SK-N-SH (cell line): ENCODE measurements around the gene ME2. TPM values are rescaled to one million over a fixed set of nuclear protein-coding genes. Genes with fewer than 3 reads are reported as not detected.

ENCODE experiments used
- CTCF ChIA-PET: fragments of 300-600, 350-600 bp; formaldehyde crosslinking; extraction: SDS; loops from one replicate; lab custom pipeline; 2021; lab: Yijun Ruan, JAX
- POLR2A ChIA-PET: fragments of 350-600 bp; sonication (Branson Sonifier 250); formaldehyde crosslinking; extraction: SDS; loops from one replicate; lab custom pipeline; 2020; ENCODE audit warnings: antibody characterized with exemption, inconsistent platforms; lab: Yijun Ruan, JAX
- DNase-seq: peaks from one replicate; pipeline ENCODE4 v3.0.0; 2012
- H2AFZ ChIP-seq: fragments of 200-600 bp; sonication (generic); 2 replicates; pipeline ENCODE4 v1.8.1; 2016; ENCODE audit warnings: antibody characterized with exemption, mild to moderate bottlenecking, low read depth
- H3F3A ChIP-seq: fragments of 200-600 bp; sonication (generic); replicated peaks from 2 replicates; pipeline ENCODE3; 2016; ENCODE audit warnings: antibody characterized with exemption, mild to moderate bottlenecking; ENCODE audit not compliant: insufficient read depth
- H3K27ac ChIP-seq, 2 experiments: fragments of 200-500 bp in 1 of 2; fragments of 200-600 bp in 1 of 2; sonication (Bioruptor generic) in 1 of 2; sonication (generic), shearing (Covaris generic) in 1 of 2; 2 replicates each; pipeline versions ENCODE4 v1.5.1 to v1.6.1; 2014 to 2016; ENCODE audit warnings: low read depth in 2 of 2, inconsistent platforms in 1 of 2, low read length in 1 of 2, mild to moderate bottlenecking in 1 of 2, mixed read lengths in 1 of 2
- H3K27me3 ChIP-seq: fragments of 200-600 bp; sonication (generic), shearing (Covaris generic); 2 replicates; pipeline ENCODE4 v1.6.1; 2016; ENCODE audit warnings: mixed run types; ENCODE audit not compliant: insufficient read depth
- H3K36me3 ChIP-seq, 2 experiments: fragments of 200-500 bp in 1 of 2; fragments of 200-600 bp in 1 of 2; sonication (Bioruptor generic) in 1 of 2; sonication (generic) in 1 of 2; replicated peaks in 1 of 2; 2 replicates each; pipeline versions ENCODE3 to v1.5.1; 2014 to 2016; ENCODE audit warnings: low read length in 1 of 2, mild to moderate bottlenecking in 1 of 2; ENCODE audit not compliant: insufficient read depth in 2 of 2, control insufficient read depth in 1 of 2
- H3K4me1 ChIP-seq, 2 experiments: fragments of 200-500 bp in 1 of 2; fragments of 200-600 bp in 1 of 2; sonication (Bioruptor generic) in 1 of 2; sonication (generic), shearing (Covaris generic) in 1 of 2; 2 replicates each; pipeline versions ENCODE4 v1.5.1 to v1.6.1; 2014 to 2016; ENCODE audit warnings: low read depth in 1 of 2, low read length in 1 of 2, mixed run types in 1 of 2; ENCODE audit not compliant: insufficient read depth in 2 of 2, control insufficient read depth in 1 of 2
- H3K4me2 ChIP-seq: fragments of 200-600 bp; sonication (generic), shearing (Covaris generic); 2 replicates; pipeline ENCODE4 v1.6.1; 2017; ENCODE audit warnings: mixed run types
- H3K4me3 ChIP-seq, 2 experiments: fragments of 200-500 bp in 1 of 2; fragments of 200-600 bp in 1 of 2; sonication (Bioruptor generic) in 1 of 2; sonication (generic), shearing (Covaris generic) in 1 of 2; 2 replicates each; pipeline versions ENCODE4 v1.5.1 to v1.8.1; 2014 to 2016; ENCODE audit warnings: low read depth in 2 of 2, inconsistent platforms in 1 of 2, low read length in 1 of 2, mild to moderate bottlenecking in 1 of 2, mixed read lengths in 1 of 2, moderate library complexity in 1 of 2
- H3K79me2 ChIP-seq: fragments of 200-600 bp; sonication (generic); 2 replicates; pipeline ENCODE4 v1.8.1; 2017; ENCODE audit warnings: mild to moderate bottlenecking; ENCODE audit not compliant: insufficient read depth
- H3K9ac ChIP-seq: fragments of 200-600 bp; sonication (generic); 2 replicates; pipeline ENCODE4 v1.6.1; 2017; ENCODE audit warnings: mixed run types
- H3K9me2 ChIP-seq: fragments of 200-600 bp; sonication (generic); 2 replicates; pipeline ENCODE4 v1.6.1; 2017; ENCODE audit warnings: mixed run types
- H3K9me3 ChIP-seq: fragments of 200-600 bp; sonication (generic); 2 replicates; pipeline ENCODE4 v1.6.1; 2017; ENCODE audit warnings: mixed run types, mild to moderate bottlenecking, moderate library complexity
- H4K20me1 ChIP-seq: fragments of 200-600 bp; sonication (generic); 2 replicates; pipeline ENCODE4 v1.6.1; 2017; ENCODE audit warnings: mild to moderate bottlenecking, mixed run types; ENCODE audit not compliant: insufficient read depth
- EP300 ChIP-seq, 2 experiments: IDR thresholded peaks; 2 replicates each; pipeline versions ENCODE4 v1.4.0 to v1.6.1; 2012; ENCODE audit warnings: borderline replicate concordance in 1 of 2, low read depth in 1 of 2, low read length in 1 of 2
- FOXJ3 ChIP-seq: sonication (generic); formaldehyde crosslinking; IDR thresholded peaks from 2 replicates; pipeline ENCODE4 v1.5.1; 2020; ENCODE audit warnings: mild to moderate bottlenecking, missing genetic modification reagents
- GABPA ChIP-seq: IDR thresholded peaks from 2 replicates; pipeline ENCODE4 v1.4.0; 2012; ENCODE audit warnings: low read depth, mild to moderate bottlenecking
- GATA2 ChIP-seq: sonication (generic); formaldehyde crosslinking; IDR thresholded peaks from 2 replicates; pipeline ENCODE4 v1.5.0; 2020; ENCODE audit warnings: mild to moderate bottlenecking, missing genetic modification reagents
- IRF3 ChIP-seq: fragments of 150-350 bp; IDR thresholded peaks from 2 replicates; pipeline ENCODE4 v1.6.1; 2016; ENCODE audit warnings: mild to moderate bottlenecking, low read depth, low read length
- JUND ChIP-seq: IDR thresholded peaks from 2 replicates; pipeline ENCODE4 v1.4.0; 2012
- MEF2A ChIP-seq: IDR thresholded peaks from 2 replicates; pipeline ENCODE4 v1.4.0; 2012; ENCODE audit warnings: low read depth, borderline replicate concordance
- MXI1 ChIP-seq: IDR thresholded peaks from 2 replicates; pipeline ENCODE4 v1.6.1; 2012; ENCODE audit warnings: mild to moderate bottlenecking, low read depth, low read length, improper control_type of control experiment
- NRF1 ChIP-seq: IDR thresholded peaks from 2 replicates; pipeline ENCODE4 v1.6.1; 2012; ENCODE audit warnings: low read depth, mild to moderate bottlenecking, low read length
- POLR2AphosphoS5 ChIP-seq: IDR thresholded peaks from 2 replicates; pipeline ENCODE4 v1.6.1; 2012; ENCODE audit warnings: low read depth, low read length
- RAD21 ChIP-seq: IDR thresholded peaks from 2 replicates; pipeline ENCODE4 v1.6.1; 2012; ENCODE audit warnings: mild to moderate bottlenecking, low read length
- RCOR1 ChIP-seq: fragments of 150-350 bp; IDR thresholded peaks from 2 replicates; pipeline ENCODE4 v1.6.1; 2017; ENCODE audit warnings: antibody characterized with exemption, low read length
- RFX5 ChIP-seq: IDR thresholded peaks from 2 replicates; pipeline ENCODE4 v1.6.1; 2012; ENCODE audit warnings: mild to moderate bottlenecking, improper control_type of control experiment, low read length
- RXRA ChIP-seq: IDR thresholded peaks from 2 replicates; pipeline ENCODE4 v1.4.0; 2012; ENCODE audit warnings: low read depth, mild to moderate bottlenecking, borderline replicate concordance
- SMC3 ChIP-seq: IDR thresholded peaks from 2 replicates; pipeline ENCODE4 v1.6.1; 2012; ENCODE audit warnings: low read depth, low read length, improper control_type of control experiment
- TAF1 ChIP-seq: IDR thresholded peaks from 2 replicates; pipeline ENCODE4 v1.6.1; 2012; ENCODE audit warnings: low read depth, mild to moderate bottlenecking, low read length, moderate library complexity, borderline replicate concordance
- WGBS: methylation state at CpG from one replicate; pipeline ENCODE4 v1.1.6; 2017; ENCODE audit warnings: low lambda C conversion rate; 5-methylcytosine and 5-hydroxymethylcytosine counted together
- polyA plus RNA-seq, 3 experiments: library from polyadenylated mRNA; depleted of rRNA; stranded (reverse); fragments of >200 nt; gene quantifications; 2 replicates each; pipeline ENCODE4 v1.2.3, GENCODE V29; 2012
- TF ChIP-seq, protein P1 (sequence below): fragments of 150-350 bp; IDR thresholded peaks from 2 replicates; pipeline ENCODE4 v1.6.1; 2017; ENCODE audit warnings: antibody characterized with exemption, low read length, low read depth, borderline replicate concordance
- TF ChIP-seq, protein P2 (sequence below): fragments of 200-600 bp; sonication (generic); IDR thresholded peaks from 2 replicates; pipeline ENCODE4 v1.6.1; 2017; ENCODE audit warnings: antibody characterized with exemption, mild to moderate bottlenecking, moderate library complexity

Gene ME2
- polyA plus RNA-seq, 1 of the 3 experiments (the other 2 are of a cell fraction): 35.1 TPM

GRCh38 chr18:50950626-50951025, 71.7 kb downstream of the ME2 start:
- no peaks in the 10 kb centered on the region for H3K9me3 ChIP-seq
- H2AFZ ChIP-seq: no peak overlapping the region
- WGBS: 96% methylated on average over 4 of the region's 4 CpGs
- no peak for DNase-seq
- no peak overlapping the region for H3K4me2 ChIP-seq
- POLR2A ChIA-PET: interaction anchor here (0.6 kb wide), 1 partner anchor 46 kb away, joined by 3 read pairs; no protein-coding TSS in a partner anchor
- no peak overlapping the region for H3K9ac ChIP-seq
- no peaks in the 10 kb centered on the region for H3K4me1 ChIP-seq
- H3K4me3 ChIP-seq: no peak overlapping the region
- H4K20me1 ChIP-seq: no peaks in the 10 kb centered on the region
- H3F3A ChIP-seq: peaks cover 10% of the 10 kb centered on the region
- H3K9me2 ChIP-seq: no peaks in the 10 kb centered on the region
- no peak for TF ChIP-seq IRF3
- TF ChIP-seq MEF2A: no peak
- TF ChIP-seq RCOR1: no peak
- TF ChIP-seq MXI1: no peak
- no peak for TF ChIP-seq GABPA
- no peak for TF ChIP-seq GATA2 (CRISPR knock-in tag)
- TF ChIP-seq FOXJ3 (CRISPR knock-in tag): no peak
- H3K79me2 ChIP-seq: no peaks in the 10 kb centered on the region
- CTCF ChIA-PET: no interaction called here
- no peaks in the 10 kb centered on the region for H3K27me3 ChIP-seq
- no peak overlapping the region for H3K27ac ChIP-seq
- H3K36me3 ChIP-seq: peaks cover 6 to 7% of the 10 kb centered on the region in 2 experiments

DNA sequence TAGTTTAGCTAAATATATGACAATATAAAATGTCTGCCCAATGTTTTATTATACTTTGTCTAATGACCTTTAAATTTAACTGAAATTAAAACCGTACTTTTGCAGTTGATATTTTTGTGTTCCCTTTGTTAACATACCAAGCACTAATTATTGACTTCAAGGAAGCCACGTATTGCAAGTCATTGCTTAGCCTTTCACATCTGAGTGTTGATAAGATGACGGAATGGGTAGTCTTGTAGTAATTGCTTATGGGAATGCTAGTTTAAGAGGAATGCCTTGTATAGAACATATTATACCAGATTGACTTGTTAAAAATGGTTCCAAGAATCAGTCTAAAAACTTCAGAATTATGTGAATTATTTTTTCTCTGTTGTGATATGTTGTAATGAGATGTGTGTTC, 74.9 kb downstream of the ME2 start:
- DNase-seq: no peak
- ChIA-PET CTCF (interaction anchor here (0.8 kb wide), 1 partner anchor 66 kb away, joined by 3 read pairs; no protein-coding TSS in a partner anchor), POLR2A (no interaction called here)
- H3K27me3 ChIP-seq: no peaks in the 10 kb centered on the region
- no peaks in the 10 kb centered on the region for H3K9me3 ChIP-seq
- no peaks in the 10 kb centered on the region for H3K4me1 ChIP-seq
- no peak overlapping the region for H3K4me2 ChIP-seq
- H3F3A ChIP-seq: no peaks in the 10 kb centered on the region
- no peak overlapping the region for H3K9ac ChIP-seq
- no peak overlapping the region for H3K27ac ChIP-seq
- H3K9me2 ChIP-seq: no peaks in the 10 kb centered on the region
- no peaks in the 10 kb centered on the region for H4K20me1 ChIP-seq
- WGBS: 95% methylated on average over 3 of the region's 3 CpGs
- TF ChIP-seq TAF1 (no peak), RFX5 (no peak), NRF1 (no peak), POLR2AphosphoS5 (no peak), FOXJ3 (CRISPR knock-in tag) (no peak), MEF2A (no peak), RAD21 (no peak), RXRA (no peak), JUND (no peak), EP300 (IDR thresholded peaks at IDR 0.05; ENCODE audit: borderline replicate concordance in 1 of 2, low read depth in 1 of 2, low read length in 1 of 2) (no peak), SMC3 (no peak)
- TF ChIP-seq, protein P1, sequence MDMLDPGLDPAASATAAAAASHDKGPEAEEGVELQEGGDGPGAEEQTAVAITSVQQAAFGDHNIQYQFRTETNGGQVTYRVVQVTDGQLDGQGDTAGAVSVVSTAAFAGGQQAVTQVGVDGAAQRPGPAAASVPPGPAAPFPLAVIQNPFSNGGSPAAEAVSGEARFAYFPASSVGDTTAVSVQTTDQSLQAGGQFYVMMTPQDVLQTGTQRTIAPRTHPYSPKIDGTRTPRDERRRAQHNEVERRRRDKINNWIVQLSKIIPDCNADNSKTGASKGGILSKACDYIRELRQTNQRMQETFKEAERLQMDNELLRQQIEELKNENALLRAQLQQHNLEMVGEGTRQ: no peak
- TF ChIP-seq, protein P2, sequence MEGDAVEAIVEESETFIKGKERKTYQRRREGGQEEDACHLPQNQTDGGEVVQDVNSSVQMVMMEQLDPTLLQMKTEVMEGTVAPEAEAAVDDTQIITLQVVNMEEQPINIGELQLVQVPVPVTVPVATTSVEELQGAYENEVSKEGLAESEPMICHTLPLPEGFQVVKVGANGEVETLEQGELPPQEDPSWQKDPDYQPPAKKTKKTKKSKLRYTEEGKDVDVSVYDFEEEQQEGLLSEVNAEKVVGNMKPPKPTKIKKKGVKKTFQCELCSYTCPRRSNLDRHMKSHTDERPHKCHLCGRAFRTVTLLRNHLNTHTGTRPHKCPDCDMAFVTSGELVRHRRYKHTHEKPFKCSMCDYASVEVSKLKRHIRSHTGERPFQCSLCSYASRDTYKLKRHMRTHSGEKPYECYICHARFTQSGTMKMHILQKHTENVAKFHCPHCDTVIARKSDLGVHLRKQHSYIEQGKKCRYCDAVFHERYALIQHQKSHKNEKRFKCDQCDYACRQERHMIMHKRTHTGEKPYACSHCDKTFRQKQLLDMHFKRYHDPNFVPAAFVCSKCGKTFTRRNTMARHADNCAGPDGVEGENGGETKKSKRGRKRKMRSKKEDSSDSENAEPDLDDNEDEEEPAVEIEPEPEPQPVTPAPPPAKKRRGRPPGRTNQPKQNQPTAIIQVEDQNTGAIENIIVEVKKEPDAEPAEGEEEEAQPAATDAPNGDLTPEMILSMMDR: no peak
- TF ChIP-seq, all 33 proteins: peak for 0
- Histone ChIP-seq H2AFZ (no peak overlapping the region), H3K4me3 (no peak overlapping the region), H3K79me2 (no peaks in the 10 kb centered on the region), H3K36me3 (peaks cover 0 to 4% of the 10 kb centered on the region in 2 experiments)
